ENCODE measurements around the gene LMO1. TPM values are rescaled to one million over a fixed set of nuclear protein-coding genes. Genes with fewer than 3 reads are reported as not detected.

LMO1 gene
- total and polyA plus RNA-seq, 9 of the 15 experiments (the other 6 are each of a cell fraction or from before 2014, with no cell fraction given) = not detected

- H3K79me2 ChIP-seq (ENCODE audit: control insufficient read depth, insufficient read depth, low read length) = no peaks in the 10 kb centered on the region
- no peak for FAIRE-seq
- CTCF ChIA-PET (ENCODE audit: low intra/inter-chr PET ratio) = interaction anchor here (0.6 kb wide), 1 partner anchor 35 kb away, joined by 3 read pairs; no protein-coding TSS in a partner anchor
- in situ Hi-C loops (cut with MboI) (no loop called here), intact Hi-C loops (cut with micrococcal nuclease) (no loop called here)
- TF ChIP-seq SP2 (IDR thresholded peaks at IDR 0.05; ENCODE audit: extremely low read depth, low read depth, low read length, poor library complexity, severe bottlenecking) = no peak
- TF ChIP-seq, protein P1, sequence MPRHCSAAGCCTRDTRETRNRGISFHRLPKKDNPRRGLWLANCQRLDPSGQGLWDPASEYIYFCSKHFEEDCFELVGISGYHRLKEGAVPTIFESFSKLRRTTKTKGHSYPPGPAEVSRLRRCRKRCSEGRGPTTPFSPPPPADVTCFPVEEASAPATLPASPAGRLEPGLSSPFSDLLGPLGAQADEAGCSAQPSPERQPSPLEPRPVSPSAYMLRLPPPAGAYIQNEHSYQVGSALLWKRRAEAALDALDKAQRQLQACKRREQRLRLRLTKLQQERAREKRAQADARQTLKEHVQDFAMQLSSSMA (CRISPR knock-in tag; IDR thresholded peaks at IDR 0.05) = no peak
- no peak for TF ChIP-seq TAF1 (IDR thresholded peaks at IDR 0.05; ENCODE audit: control insufficient read depth, extremely low read depth, insufficient read depth, low read length, severe bottlenecking)
- TF ChIP-seq, protein P2, sequence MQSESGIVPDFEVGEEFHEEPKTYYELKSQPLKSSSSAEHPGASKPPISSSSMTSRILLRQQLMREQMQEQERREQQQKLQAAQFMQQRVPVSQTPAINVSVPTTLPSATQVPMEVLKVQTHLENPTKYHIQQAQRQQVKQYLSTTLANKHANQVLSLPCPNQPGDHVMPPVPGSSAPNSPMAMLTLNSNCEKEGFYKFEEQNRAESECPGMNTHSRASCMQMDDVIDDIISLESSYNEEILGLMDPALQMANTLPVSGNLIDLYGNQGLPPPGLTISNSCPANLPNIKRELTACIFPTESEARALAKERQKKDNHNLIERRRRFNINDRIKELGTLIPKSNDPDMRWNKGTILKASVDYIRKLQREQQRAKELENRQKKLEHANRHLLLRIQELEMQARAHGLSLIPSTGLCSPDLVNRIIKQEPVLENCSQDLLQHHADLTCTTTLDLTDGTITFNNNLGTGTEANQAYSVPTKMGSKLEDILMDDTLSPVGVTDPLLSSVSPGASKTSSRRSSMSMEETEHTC (IDR thresholded peaks at IDR 0.05) = no peak
- no peak for TF ChIP-seq TAF15 (IDR thresholded peaks at IDR 0.05; ENCODE audit: low read depth, low read length)
- no peak for TF ChIP-seq STAG1 (CRISPR knock-in tag; IDR thresholded peaks at IDR 0.05; ENCODE audit: borderline replicate concordance)
- TF ChIP-seq MXD1 (CRISPR knock-in tag; IDR thresholded peaks at IDR 0.05; ENCODE audit: borderline replicate concordance, poor library complexity, severe bottlenecking) = no peak
- no peak for TF ChIP-seq PTBP1 (IDR thresholded peaks at IDR 0.05; ENCODE audit: low read depth, low read length)
- no peak for TF ChIP-seq ZNF436 (CRISPR knock-in tag; IDR thresholded peaks at IDR 0.05)
- no peak for TF ChIP-seq JUNB (CRISPR knock-in tag; conservative IDR thresholded peaks at IDR 0.05)
- no peak for TF ChIP-seq CREB1 (IDR thresholded peaks at IDR 0.05)
- TF ChIP-seq CREB1 (CRISPR knock-in tag; IDR thresholded peaks at IDR 0.05) = no peak
- no peak for TF ChIP-seq PCBP2 (IDR thresholded peaks at IDR 0.05; ENCODE audit: low read depth, low read length, poor library complexity, severe bottlenecking)
- no peak for TF ChIP-seq ZNF174 (CRISPR knock-in tag; IDR thresholded peaks at IDR 0.05)
- TF ChIP-seq, protein P3, sequence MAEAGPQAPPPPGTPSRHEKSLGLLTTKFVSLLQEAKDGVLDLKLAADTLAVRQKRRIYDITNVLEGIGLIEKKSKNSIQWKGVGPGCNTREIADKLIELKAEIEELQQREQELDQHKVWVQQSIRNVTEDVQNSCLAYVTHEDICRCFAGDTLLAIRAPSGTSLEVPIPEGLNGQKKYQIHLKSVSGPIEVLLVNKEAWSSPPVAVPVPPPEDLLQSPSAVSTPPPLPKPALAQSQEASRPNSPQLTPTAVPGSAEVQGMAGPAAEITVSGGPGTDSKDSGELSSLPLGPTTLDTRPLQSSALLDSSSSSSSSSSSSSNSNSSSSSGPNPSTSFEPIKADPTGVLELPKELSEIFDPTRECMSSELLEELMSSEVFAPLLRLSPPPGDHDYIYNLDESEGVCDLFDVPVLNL (CRISPR knock-in tag; IDR thresholded peaks at IDR 0.05; ENCODE audit: low read depth) = no peak
- no peak for TF ChIP-seq POLR2AphosphoS5 (IDR thresholded peaks at IDR 0.05; ENCODE audit: control insufficient read depth, insufficient read depth, low read depth, low read length)
- TF ChIP-seq PHB2 (IDR thresholded peaks at IDR 0.05; ENCODE audit: low read depth) = no peak
- TF ChIP-seq BRF1 (IDR thresholded peaks at IDR 0.05; ENCODE audit: borderline replicate concordance, extremely low read depth, insufficient read length) = no peak
- no peak for DNase-seq (ENCODE audit: extremely low read depth in 1 of 4, low spot score in 3 of 4)
- BruUV-seq (replicated peaks) = no TSS peak
- H3K9me3 ChIP-seq (replicated peaks; ENCODE audit: control insufficient read depth, insufficient read depth, low read depth, low read length) = no peaks in the 10 kb centered on the region
- no peak overlapping the region for H3K27ac ChIP-seq (ENCODE audit: extremely low read depth, low read depth, low read length)
- no peak for ATAC-seq
- H3K36me3 ChIP-seq (ENCODE audit: control insufficient read depth, insufficient read depth, low read length) = no peaks in the 10 kb centered on the region
- POLR2A ChIA-PET = interaction anchor here (0.6 kb wide), 1 partner anchor 458 kb away, joined by 3 read pairs; no protein-coding TSS in a partner anchor
- H3K4me3 ChIP-seq = no peak overlapping the region
- H3K4me2 ChIP-seq (ENCODE audit: insufficient read depth, low read length) = no peak overlapping the region
- H3K4me1 ChIP-seq (replicated peaks in 1 of 2; ENCODE audit: control insufficient read depth in 2 of 2, insufficient read depth in 2 of 2, low read length in 2 of 2) = no peaks in the 10 kb centered on the region; a peak in 1 of 5 replicates
- peaks cover 0 to 53% of the 10 kb centered on the region in 2 experiments; a peak in 3 of 5 replicates for H3K27me3 ChIP-seq (ENCODE audit: control insufficient read depth in 2 of 2, insufficient read depth in 2 of 2, low read length in 2 of 2)
- no peaks in the 10 kb centered on the region for H3K9me1 ChIP-seq (ENCODE audit: control insufficient read depth, insufficient read depth, low read length)
- peaks cover 5% of the 10 kb centered on the region; the same call in 1 of the 2 replicates for H4K20me1 ChIP-seq (replicated peaks; ENCODE audit: control insufficient read depth, insufficient read depth, low read length)
- peak overlapping the region in 1 of 2 experiments; percentile 26; a peak in 1 of 4 replicates for H3K9ac ChIP-seq (ENCODE audit: insufficient read depth in 1 of 2, low read depth in 2 of 2, low read length in 2 of 2)
- WGBS (ENCODE audit: insufficient coverage, low coverage, missing lambda C conversion rate) = 0% methylated on average over 5 of the region's 5 CpGs
- H2AFZ ChIP-seq (ENCODE audit: low read depth, low read length) = no peak overlapping the region
Observed at GRCh38 chr11:8232414-8232813, 31.3 kb downstream of the LMO1 start.
